ENCODE results near the gene MS4A6A.

The MS4A6A gene

GRCh38 chr11:60128376-60128775 lies 54.5 kb downstream of the MS4A6A start:
- no peak for DNase-seq (ENCODE audit: low read depth in 3 of 3)

- DNase-seq (ENCODE audit: low read depth in 3 of 3): no peak
Observed at GRCh38 chr11:60127311-60127811, 55.5 kb downstream of the MS4A6A start.

GRCh38 chr11:60125956-60126585 lies 56.8 kb downstream of the MS4A6A start:
- no peak for DNase-seq (ENCODE audit: low read depth in 3 of 3)

- no peak for DNase-seq (ENCODE audit: low read depth in 3 of 3)
Observed at GRCh38 chr11:60124802-60125432, 58.0 kb downstream of the MS4A6A start.

All from stimulated activated CD4-positive, alpha-beta T cell treated with anti-CD3 and anti-CD28 coated beads, TNF-alpha, amount 100 ng/mL, for 48 hours (primary cell).